NCI-H2227 (cell line): ENCODE results near the gene MYH8.

ENCODE experiments used
- DNase-seq: peaks from one replicate; lab custom pipeline; 2025; ENCODE audit not compliant: unreplicated experiment; lab: John Stamatoyannopoulos, UW

The MYH8 gene

GRCh38 chr17:10421900-10422542, at the start of gene MYH8:
Gene MYH8, minus strand, starts transcription at chr17:10421950. Its CDS starts 1,723 bp downstream, at chr17:10420227.
- no peak for DNase-seq

GRCh38 chr17:10469459-10469858, 47.7 kb upstream of the MYH8 start, which contains the start of gene MYH4:
Gene MYH4, minus strand, starts transcription at chr17:10469559. Its CDS starts 2,814 bp downstream, at chr17:10466745.
- DNase-seq = no peak

GRCh38 chr17:10463402-10463801, 41.7 kb upstream of the MYH8 start:
- DNase-seq = no peak

- no peak for DNase-seq
These were observed 38.3 kb upstream of the MYH8 start for GRCh38 chr17:10460062-10460461.

GRCh38 chr17:10458701-10459100, 37.0 kb upstream of the MYH8 start:
- DNase-seq = no peak

- DNase-seq = no peak
These were observed 36.2 kb upstream of the MYH8 start for GRCh38 chr17:10457952-10458351.

- no peak for DNase-seq
These were observed 25.5 kb upstream of the MYH8 start for GRCh38 chr17:10447026-10447931.

- DNase-seq = no peak
These were observed 18.1 kb upstream of the MYH8 start for GRCh38 chr17:10439816-10440215.

GRCh38 chr17:10435096-10435495, 13.3 kb upstream of the MYH8 start:
- DNase-seq = no peak

GRCh38 chr17:10429421-10430045, 7.8 kb upstream of the MYH8 start:
- no peak for DNase-seq

GRCh38 chr17:10428781-10429180, 7.0 kb upstream of the MYH8 start:
- DNase-seq = no peak

GRCh38 chr17:10421211-10421610, 539 bp downstream of the MYH8 start:
- DNase-seq = no peak

GRCh38 chr17:10420811-10421210, 939 bp downstream of the MYH8 start:
- DNase-seq = no peak

- no peak for DNase-seq
These were observed 4.3 kb downstream of the MYH8 start for GRCh38 chr17:10417431-10417830.

- DNase-seq = no peak
These were observed 6.6 kb downstream of the MYH8 start for GRCh38 chr17:10415161-10415560.

GRCh38 chr17:10403589-10403988, 18.2 kb downstream of the MYH8 start:
- no peak for DNase-seq

- DNase-seq = no peak
These were observed 23.4 kb downstream of the MYH8 start for GRCh38 chr17:10398352-10398751.

GRCh38 chr17:10396524-10397163, 25.1 kb downstream of the MYH8 start:
- no peak for DNase-seq

GRCh38 chr17:10394201-10394887, 27.4 kb downstream of the MYH8 start:
- DNase-seq = no peak

GRCh38 chr17:10392880-10393279, 28.9 kb downstream of the MYH8 start:
- DNase-seq = no peak

- DNase-seq = no peak
These were observed 35.9 kb downstream of the MYH8 start for GRCh38 chr17:10385871-10386270.
